ENCODE data around the gene KIF26A.

KIF26A gene

DNA sequence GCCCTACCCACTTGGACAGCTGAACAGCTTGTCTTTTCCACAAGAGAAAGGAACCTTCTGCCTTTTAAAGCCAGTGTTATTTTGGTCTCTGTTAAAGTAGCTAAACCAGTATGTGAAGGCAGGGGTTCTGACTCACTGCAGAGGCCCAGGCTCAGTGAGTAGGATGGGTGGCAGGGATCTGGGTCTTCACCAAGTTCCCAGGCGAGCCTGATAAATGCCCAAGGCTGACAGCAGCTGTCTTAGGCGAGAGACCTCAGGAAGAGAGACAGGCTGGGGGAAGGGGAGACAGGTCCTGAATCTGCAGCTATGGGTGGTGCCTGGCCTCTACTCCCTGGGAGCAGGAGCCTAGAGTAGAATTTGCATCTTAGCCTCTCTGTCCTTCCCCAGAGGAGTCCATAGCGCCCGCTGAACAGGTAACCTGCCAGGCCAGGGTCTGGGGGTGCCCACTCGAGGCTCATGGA lies 18.1 kb upstream of the KIF26A start:
- no peak for TF ChIP-seq ZNF274 (IDR thresholded peaks at IDR 0.05; ENCODE audit: low read depth, low read length)
- no peak overlapping the region for H3K4me3 ChIP-seq (ENCODE audit: low read length)

DNA sequence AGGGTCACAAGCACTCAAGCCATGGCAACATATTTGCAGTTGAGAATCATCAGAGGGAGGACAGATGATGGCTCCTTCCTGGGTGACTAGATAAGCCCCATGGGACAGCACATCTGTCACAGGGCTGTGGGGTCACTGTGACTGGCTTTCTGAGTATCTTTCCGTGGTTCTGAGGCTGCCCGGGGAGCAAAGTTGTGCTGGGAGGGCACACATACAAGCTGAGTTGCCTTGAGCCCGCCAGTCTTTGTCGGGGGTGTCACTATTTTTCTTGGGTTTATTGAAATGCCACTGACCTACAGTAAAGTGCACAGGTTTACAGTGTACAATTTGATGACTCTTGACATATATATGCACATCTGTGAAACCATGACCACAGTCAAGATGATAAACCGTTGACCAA lies 17.2 kb upstream of the KIF26A start:
- TF ChIP-seq ZNF274 (IDR thresholded peaks at IDR 0.05; ENCODE audit: low read depth, low read length): no peak
- H3K4me3 ChIP-seq (ENCODE audit: low read length): no peak overlapping the region

DNA sequence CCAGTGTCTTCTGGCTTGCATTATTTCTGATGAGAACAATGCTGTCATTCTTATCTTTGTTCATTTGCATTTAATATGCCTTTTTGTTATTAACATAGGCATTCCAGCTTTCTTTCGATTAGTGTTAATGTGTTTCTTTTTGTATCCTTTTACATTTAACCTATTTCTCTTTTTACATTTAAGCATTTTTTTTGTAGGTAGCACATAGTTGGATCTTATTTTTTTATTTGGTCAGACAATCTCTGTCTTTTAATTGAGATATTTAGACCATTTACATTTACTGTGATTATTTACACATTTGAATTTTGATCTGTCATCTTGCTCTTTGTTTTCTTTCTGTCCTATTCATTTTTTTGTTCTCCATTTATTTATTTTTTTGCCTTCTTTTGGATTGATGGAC lies 14.5 kb upstream of the KIF26A start:
- TF ChIP-seq ZNF274 (IDR thresholded peaks at IDR 0.05; ENCODE audit: low read depth, low read length): no peak
- H3K4me3 ChIP-seq (ENCODE audit: low read length): no peak overlapping the region

DNA sequence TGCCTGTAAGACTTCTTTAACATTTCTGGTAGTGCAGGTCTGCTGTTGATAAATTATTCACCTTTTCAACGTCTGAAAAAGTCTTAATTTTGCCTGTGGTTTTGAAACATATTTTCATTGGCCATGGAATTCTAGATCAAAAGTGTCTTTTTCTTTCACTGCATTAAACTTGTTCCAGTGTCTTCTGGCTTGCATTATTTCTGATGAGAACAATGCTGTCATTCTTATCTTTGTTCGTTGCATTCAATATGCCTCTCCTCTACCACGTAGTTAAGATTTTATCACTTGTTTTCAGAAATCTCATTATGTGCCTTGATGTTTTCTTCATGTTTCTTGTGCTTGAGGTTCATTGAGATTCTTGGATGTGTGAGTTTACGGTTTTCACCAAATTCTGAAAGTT lies 13.4 kb upstream of the KIF26A start:
- no peak overlapping the region for H3K4me3 ChIP-seq (ENCODE audit: low read length)
- TF ChIP-seq ZNF274 (IDR thresholded peaks at IDR 0.05; ENCODE audit: low read depth, low read length): no peak

DNA sequence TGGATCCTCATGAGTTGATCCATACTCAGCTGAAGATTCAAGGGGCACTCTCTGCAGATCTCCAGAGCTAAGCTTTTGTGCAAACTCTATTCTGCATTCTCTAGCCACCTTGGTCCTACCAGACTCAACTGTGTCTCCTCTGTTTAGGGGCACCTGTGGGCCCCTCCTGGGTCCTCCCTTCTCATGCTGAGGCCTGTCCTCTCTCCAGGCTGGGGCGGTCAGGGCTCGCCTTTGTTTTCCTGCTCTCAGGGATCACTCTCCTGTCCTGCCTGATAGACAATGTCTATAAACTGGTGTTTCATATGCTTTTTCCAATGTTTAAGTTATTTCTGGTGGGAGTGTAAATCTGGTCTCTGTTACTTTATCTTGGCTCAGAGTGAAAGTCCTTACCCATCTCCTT lies 11.6 kb upstream of the KIF26A start:
- no peak for TF ChIP-seq ZNF274 (IDR thresholded peaks at IDR 0.05; ENCODE audit: low read depth, low read length)
- H3K4me3 ChIP-seq (ENCODE audit: low read length): no peak overlapping the region

DNA sequence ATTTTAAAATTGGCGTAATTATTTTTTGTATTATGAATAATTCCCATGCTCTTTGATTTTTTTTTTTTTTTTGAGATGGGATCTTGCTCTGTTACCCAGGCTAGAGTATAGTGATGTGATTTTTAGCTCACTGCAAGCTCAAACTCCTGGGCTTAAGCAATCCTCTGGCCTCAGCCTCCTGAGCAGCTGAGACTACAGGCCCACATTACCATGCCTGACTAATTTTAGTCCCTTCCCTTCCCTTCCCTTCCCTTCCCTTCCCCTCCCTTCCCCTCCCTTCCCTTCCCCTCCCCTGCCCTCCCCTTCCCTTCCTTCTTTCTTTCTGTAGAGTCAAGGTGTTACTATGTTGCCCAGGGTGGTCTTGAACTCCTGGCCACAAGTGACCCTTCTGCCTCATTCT lies 9.4 kb upstream of the KIF26A start:
- TF ChIP-seq ZNF274 (IDR thresholded peaks at IDR 0.05; ENCODE audit: low read depth, low read length): no peak
- no peak overlapping the region for H3K4me3 ChIP-seq (ENCODE audit: low read length)

DNA sequence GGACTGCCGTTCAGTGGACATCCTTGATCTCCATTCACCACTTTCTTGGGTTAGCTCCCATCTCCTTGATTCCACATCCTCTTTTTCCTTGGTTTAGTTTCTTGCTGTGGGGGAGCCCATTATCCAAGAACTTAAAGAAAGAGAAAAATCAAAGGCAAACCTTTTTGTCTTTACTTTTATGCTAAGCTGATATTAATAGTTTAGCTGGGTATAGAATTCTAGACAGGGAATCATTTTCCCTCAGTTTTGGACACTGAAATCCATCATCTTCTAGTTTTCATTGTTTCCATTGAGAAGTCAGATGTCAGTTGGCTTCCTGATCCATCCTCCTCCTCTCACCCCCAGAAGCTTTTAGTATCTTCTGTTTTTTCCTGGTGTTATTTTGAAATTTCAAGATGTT lies 8.8 kb upstream of the KIF26A start:
- TF ChIP-seq ZNF274 (IDR thresholded peaks at IDR 0.05; ENCODE audit: low read depth, low read length): no peak
- H3K4me3 ChIP-seq (ENCODE audit: low read length): no peak overlapping the region

DNA sequence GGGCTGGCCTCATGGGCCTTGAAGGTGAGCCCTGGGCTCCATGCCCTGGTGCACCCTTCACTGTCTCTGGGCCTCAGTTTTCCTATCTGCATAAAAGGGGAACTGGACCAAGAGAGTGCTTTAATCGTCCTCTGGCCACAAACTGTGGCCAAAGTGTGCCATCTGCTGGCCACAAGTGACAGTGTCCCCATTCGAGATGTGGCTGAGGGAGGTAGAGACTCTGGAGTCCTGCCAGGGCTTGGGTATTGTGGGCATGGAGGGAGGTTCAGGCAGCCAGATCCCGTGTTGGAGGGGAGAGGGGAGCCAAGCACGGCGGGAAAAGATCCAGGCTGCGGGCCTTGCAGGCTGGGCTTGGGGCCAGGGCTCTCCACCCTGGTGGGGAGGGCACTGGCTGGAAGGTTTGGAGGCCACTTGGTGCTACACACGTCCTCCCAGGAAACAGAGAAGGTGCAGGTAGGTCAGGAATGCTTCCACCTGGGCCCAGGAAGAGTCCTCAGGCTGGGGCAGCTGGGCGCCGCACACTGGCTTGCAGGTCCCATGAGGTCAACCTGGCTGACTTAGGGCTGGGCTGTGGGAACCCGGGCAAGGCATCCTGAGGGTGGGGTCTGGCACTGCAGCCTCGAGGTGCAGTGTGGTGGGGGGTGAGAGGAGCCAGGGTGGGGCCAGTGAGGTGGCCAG lies 7.3 kb upstream of the KIF26A start:
- TF ChIP-seq ZNF274 (IDR thresholded peaks at IDR 0.05; ENCODE audit: low read depth, low read length): no peak

DNA sequence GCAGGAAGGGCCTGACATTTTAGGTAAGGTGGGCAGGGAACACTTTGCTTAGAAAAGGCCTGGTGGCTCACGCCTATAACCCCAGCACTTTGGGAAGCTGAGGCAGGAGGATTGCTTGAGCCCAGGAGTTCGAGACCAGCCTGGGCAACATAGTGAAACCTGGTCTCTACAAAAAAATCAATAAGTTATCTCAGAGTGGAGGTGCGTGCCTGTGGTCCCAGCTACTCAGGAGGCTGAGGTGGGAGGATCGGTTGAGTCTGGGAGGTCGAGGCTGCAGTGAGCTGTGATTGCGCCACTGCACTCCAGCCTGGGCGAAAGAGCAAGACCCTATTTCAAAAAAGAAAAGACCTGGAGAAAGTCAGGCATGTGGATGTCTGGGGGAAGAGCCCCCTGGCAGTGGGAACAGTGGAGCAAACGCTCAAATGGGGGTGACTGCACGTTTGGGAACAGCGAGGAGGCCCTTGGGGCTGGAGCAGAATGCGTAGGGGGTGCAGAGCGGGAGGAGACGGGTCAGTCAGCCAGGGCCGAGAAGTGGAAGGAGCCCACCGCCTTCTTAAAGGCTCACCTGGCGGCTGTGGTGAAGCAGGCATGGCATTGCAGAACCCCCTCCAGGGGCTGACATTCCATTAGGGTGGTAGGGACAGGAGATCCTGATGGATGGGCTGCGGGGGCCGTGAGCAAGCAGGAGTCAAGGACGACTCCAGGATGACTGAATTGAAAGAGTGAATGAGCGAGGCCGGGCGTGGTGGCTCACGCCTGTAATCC lies 6.2 kb upstream of the KIF26A start:
- no peak overlapping the region for H3K4me3 ChIP-seq (ENCODE audit: low read length)
- TF ChIP-seq ZNF274 (IDR thresholded peaks at IDR 0.05; ENCODE audit: low read depth, low read length): no peak

More for the DNA sequence above, 7.3 kb upstream of the KIF26A start:
- H3K4me3 ChIP-seq (ENCODE audit: low read length): no peak overlapping the region

DNA sequence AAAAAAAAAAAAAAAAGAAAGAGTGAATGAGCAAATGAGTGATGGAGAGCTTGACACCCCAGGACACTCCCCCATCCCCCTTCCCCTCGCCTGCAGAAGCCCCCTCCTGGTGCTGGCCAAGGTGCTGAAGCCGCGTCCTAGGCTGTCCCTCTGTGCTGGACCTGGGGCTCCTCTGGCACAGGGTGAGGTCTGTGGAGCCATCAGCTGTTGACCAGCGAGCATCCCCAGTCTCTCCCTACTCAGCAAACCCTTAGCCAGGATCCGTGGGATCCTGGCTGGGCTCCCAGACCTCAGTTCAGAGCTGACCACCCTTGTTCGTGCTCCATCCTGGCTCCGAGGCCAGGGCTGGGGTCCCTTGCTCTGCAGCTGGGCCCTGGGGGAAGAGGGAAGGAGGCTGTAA lies 5.4 kb upstream of the KIF26A start:
- no peak for TF ChIP-seq ZNF274 (IDR thresholded peaks at IDR 0.05; ENCODE audit: low read depth, low read length)

DNA sequence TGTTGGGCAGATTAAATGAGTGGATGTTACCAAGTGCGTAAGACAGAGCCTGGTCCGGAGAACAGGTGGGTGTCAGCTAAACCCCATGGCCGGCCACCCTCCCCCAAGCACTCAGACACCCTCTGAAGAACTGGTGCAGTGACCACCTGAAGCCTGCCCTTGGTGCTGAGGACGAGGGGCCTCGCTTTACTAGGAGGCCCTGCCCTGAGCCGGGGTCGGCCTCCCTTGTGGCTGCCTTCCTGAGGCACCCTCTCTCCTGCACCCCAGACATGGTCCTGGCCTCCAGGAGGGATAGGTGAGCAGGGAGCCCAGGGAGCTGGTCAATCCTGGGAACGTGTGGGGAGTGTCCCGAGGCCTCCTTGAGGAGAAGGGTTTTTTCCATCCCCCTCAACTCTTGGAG lies 4.9 kb upstream of the KIF26A start:
- TF ChIP-seq ZNF274 (IDR thresholded peaks at IDR 0.05; ENCODE audit: low read depth, low read length): no peak
- H3K4me3 ChIP-seq (ENCODE audit: low read length): no peak overlapping the region

More for the DNA sequence above, 5.4 kb upstream of the KIF26A start:
- H3K4me3 ChIP-seq (ENCODE audit: low read length): no peak overlapping the region

DNA sequence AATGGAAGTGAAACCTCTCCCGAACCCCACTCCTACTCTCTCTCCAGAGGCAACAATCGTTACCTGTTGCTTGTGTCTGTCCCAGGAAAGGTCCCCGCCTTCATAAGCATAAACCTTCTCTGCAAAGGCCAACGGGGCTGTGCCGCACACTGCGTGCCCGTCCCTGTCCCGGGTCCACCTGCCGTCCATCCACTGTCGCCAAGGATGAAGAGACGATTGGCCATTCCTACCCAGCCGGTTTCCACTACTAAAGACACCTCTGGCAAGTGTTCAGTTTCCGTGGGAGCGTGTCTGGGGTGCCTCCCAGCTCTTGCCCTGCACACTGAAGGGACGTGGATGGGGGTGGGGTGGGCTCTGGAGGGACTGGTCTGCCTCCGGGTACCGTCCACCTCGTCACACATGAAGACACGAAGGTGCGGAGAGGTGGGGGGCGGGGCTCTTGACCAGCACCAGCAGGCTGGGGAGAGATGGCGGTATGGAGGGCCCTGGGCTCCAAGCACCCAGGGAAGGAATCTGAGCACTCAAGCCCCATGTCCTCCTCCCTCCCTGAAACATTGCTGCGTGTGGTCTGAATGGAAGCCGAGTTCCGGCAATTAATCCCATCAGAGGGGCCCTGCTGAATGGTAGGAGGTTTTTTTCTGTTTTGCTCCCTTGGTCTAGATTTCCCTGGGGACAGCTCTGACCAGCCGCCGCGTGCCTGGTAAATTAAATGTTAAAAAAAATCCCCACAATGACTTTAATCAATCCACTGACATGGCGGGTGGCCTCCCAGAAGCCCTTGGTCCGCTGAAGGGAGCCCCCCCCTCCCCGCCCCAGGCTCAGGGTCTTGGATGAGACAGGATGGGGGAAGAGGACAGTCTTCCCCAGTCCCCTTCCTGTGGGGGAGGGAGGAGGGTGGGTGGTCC lies 4.1 kb upstream of the KIF26A start:
- TF ChIP-seq ZNF274 (IDR thresholded peaks at IDR 0.05; ENCODE audit: low read depth, low read length): no peak
- no peak overlapping the region for H3K4me3 ChIP-seq (ENCODE audit: low read length)

DNA sequence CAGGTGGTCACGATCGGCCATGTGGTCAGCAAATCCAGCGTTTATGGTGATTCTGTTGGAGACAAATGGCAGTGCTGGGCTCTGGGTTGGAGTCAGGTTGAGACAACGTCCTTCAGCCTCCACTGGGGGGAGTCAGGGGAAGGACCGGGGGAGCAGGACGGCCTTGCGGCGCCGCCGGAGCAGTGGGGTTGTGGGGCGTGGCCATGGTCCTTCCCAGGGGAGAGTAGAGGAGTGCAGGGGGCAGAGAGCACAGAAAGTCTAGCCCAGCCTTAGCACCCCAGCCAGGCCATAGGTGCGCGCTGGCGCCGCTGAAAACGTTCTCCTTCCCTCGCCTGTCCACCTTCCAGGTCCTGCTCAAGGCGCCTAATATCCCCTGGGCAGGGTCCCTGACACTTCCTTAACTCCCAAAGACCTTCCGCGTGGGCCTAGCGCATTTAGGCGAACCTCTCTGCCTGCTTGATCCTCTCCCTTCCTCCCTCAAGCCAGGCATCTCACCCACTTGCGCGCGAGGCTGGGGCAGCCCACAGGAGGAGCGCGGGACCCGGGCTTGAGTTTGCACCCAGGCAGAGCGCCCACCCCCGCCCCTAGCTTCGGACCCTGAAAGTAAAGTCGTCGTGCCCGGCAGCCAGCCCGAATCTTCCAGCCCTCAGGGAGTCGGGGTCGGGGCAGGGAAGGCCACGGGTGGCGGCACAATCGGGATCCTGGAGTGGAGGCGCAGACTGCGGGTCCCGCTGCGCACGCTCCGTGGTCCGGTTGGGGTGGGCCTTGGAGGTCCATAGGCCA lies 3.1 kb upstream of the KIF26A start:
- TF ChIP-seq ZNF274 (IDR thresholded peaks at IDR 0.05; ENCODE audit: low read depth, low read length): no peak
- no peak overlapping the region for H3K4me3 ChIP-seq (ENCODE audit: low read length)
